ENCODE measurements around the gene CASD1. TPM values are rescaled to one million over a fixed set of nuclear protein-coding genes. Genes with fewer than 3 reads are reported as not detected.

CASD1 gene
- total and polyA plus RNA-seq, 3 experiments from 2014 or later = 15.5 to 19.7 (median 18.9) TPM

GRCh38 chr7:94507962-94508361, 1.6 kb upstream of the CASD1 start:
- Mint-ChIP-seq H3K27ac (peak overlapping the region in 1 of 8 donors; percentile 93), H3K4me1 (peaks cover 32 to 42% (median 35%) of the 10 kb centered on the region in 3 donors), H3K9me3 (no peaks in the 10 kb centered on the region), H3K4me3 (peak overlapping the region in 4 of 7 donors; percentile 31 to 89 (median 80)), H3K36me3 (peaks cover 0 to 3% (median 1%) of the 10 kb centered on the region in 3 donors), H3K27me3 (no peaks in the 10 kb centered on the region)
- Histone ChIP-seq H3K27me3 (ENCODE audit: insufficient read depth, low read length, poor library complexity, severe bottlenecking) (no peaks in the 10 kb centered on the region), H3K4me3 (ENCODE audit: low read length) (no peak overlapping the region), H3K27ac (ENCODE audit: low read depth, low read length) (no peak overlapping the region), H3K4me1 (ENCODE audit: insufficient read depth, low read length) (peaks cover 25% of the 10 kb centered on the region), H3K36me3 (ENCODE audit: insufficient read depth, low read length) (no peaks in the 10 kb centered on the region), H3K9me3 (ENCODE audit: low read length) (no peaks in the 10 kb centered on the region)
- POLR2A ChIA-PET = no interaction called here
- DNase-seq = no peak
- CTCF ChIA-PET = no interaction called here

- DNase-seq = peak; percentile 49 to 80 (median 69)
- Mint-ChIP-seq H3K4me3 (peak overlapping the region in 6 of 7 donors; percentile 79 to 94 (median 88)), H3K27me3 (no peaks in the 10 kb centered on the region), H3K4me1 (peaks cover 45 to 58% (median 53%) of the 10 kb centered on the region in 3 donors), H3K36me3 (peaks cover 0 to 7% (median 1%) of the 10 kb centered on the region in 3 donors), H3K9me3 (no peaks in the 10 kb centered on the region), H3K27ac (peak overlapping the region in 7 of 8 donors; percentile 83 to 96 (median 93))
- ChIA-PET POLR2A (interaction anchor here (0.6 kb wide), 2 partner anchors 147 to 1282 kb away, joined by 3 read pairs; no protein-coding TSS in a partner anchor), CTCF (no interaction called here)
- H3K27ac ChIP-seq (ENCODE audit: low read depth, low read length) = peak overlapping the region; percentile 71
- H3K27me3 ChIP-seq (ENCODE audit: insufficient read depth, low read length, poor library complexity, severe bottlenecking) = no peaks in the 10 kb centered on the region
- no peaks in the 10 kb centered on the region for H3K9me3 ChIP-seq (ENCODE audit: low read length)
- peaks cover 25% of the 10 kb centered on the region for H3K4me1 ChIP-seq (ENCODE audit: insufficient read depth, low read length)
- H3K4me3 ChIP-seq (ENCODE audit: low read length) = peak overlapping the region; percentile 57
- no peaks in the 10 kb centered on the region for H3K36me3 ChIP-seq (ENCODE audit: insufficient read depth, low read length)
Observed at GRCh38 chr7:94509887-94510581, 425 bp downstream of the CASD1 start.

- Mint-ChIP-seq H3K27me3 (no peaks in the 10 kb centered on the region), H3K9me3 (no peaks in the 10 kb centered on the region), H3K4me3 (peak overlapping the region in 6 of 7 donors; percentile 78 to 94 (median 86)), H3K4me1 (peaks cover 50 to 64% (median 59%) of the 10 kb centered on the region in 3 donors), H3K27ac (peak overlapping the region in 7 of 8 donors; percentile 83 to 96 (median 90)), H3K36me3 (peaks cover 0 to 7% (median 3%) of the 10 kb centered on the region in 3 donors)
- peak overlapping the region; percentile 71 for H3K27ac ChIP-seq (ENCODE audit: low read depth, low read length)
- H3K4me3 ChIP-seq (ENCODE audit: low read length) = peak overlapping the region; percentile 57
- no peaks in the 10 kb centered on the region for H3K9me3 ChIP-seq (ENCODE audit: low read length)
- peak; percentile 7 to 61 (median 55) for DNase-seq
- POLR2A ChIA-PET = interaction anchor here (0.6 kb wide), 1 partner anchor 146 kb away, joined by 3 read pairs; no protein-coding TSS in a partner anchor
- H3K4me1 ChIP-seq (ENCODE audit: insufficient read depth, low read length) = peaks cover 25% of the 10 kb centered on the region
- no peaks in the 10 kb centered on the region for H3K36me3 ChIP-seq (ENCODE audit: insufficient read depth, low read length)
- CTCF ChIA-PET = interaction anchor here (1.0 kb wide), 1 partner anchor 146 kb away, joined by 3 read pairs; no protein-coding TSS in a partner anchor
- no peaks in the 10 kb centered on the region for H3K27me3 ChIP-seq (ENCODE audit: insufficient read depth, low read length, poor library complexity, severe bottlenecking)
Observed at GRCh38 chr7:94510582-94511496, 1.2 kb downstream of the CASD1 start.

- no peaks in the 10 kb centered on the region for H3K27me3 Mint-ChIP-seq
- Histone ChIP-seq H3K9me3 (ENCODE audit: low read length) (no peaks in the 10 kb centered on the region), H3K4me1 (ENCODE audit: insufficient read depth, low read length) (peaks cover 25% of the 10 kb centered on the region), H3K27me3 (ENCODE audit: insufficient read depth, low read length, poor library complexity, severe bottlenecking) (no peaks in the 10 kb centered on the region), H3K27ac (ENCODE audit: low read depth, low read length) (no peak overlapping the region), H3K4me3 (ENCODE audit: low read length) (no peak overlapping the region), H3K36me3 (ENCODE audit: insufficient read depth, low read length) (no peaks in the 10 kb centered on the region)
- peaks cover 0 to 8% (median 3%) of the 10 kb centered on the region in 3 donors for H3K36me3 Mint-ChIP-seq
- POLR2A ChIA-PET = no interaction called here
- CTCF ChIA-PET = no interaction called here
- H3K27ac Mint-ChIP-seq = peak overlapping the region in 6 of 8 donors; percentile 9 to 90 (median 55)
- no peaks in the 10 kb centered on the region for H3K9me3 Mint-ChIP-seq
- peak overlapping the region in 5 of 7 donors; percentile 3 to 93 (median 82) for H3K4me3 Mint-ChIP-seq
- no peak for DNase-seq
- H3K4me1 Mint-ChIP-seq = peaks cover 55 to 73% (median 67%) of the 10 kb centered on the region in 3 donors
Observed at GRCh38 chr7:94511718-94512117, 2.1 kb downstream of the CASD1 start.

- H3K36me3 Mint-ChIP-seq = peaks cover 0 to 16% (median 6%) of the 10 kb centered on the region in 3 donors
- H3K27me3 Mint-ChIP-seq = no peaks in the 10 kb centered on the region
- no peaks in the 10 kb centered on the region for H3K27me3 ChIP-seq (ENCODE audit: insufficient read depth, low read length, poor library complexity, severe bottlenecking)
- H3K4me3 ChIP-seq (ENCODE audit: low read length) = no peak overlapping the region
- H3K27ac ChIP-seq (ENCODE audit: low read depth, low read length) = no peak overlapping the region
- peak overlapping the region in 5 of 7 donors; percentile 19 to 93 (median 82) for H3K4me3 Mint-ChIP-seq
- H3K9me3 ChIP-seq (ENCODE audit: low read length) = no peaks in the 10 kb centered on the region
- POLR2A ChIA-PET = no interaction called here
- H3K4me1 Mint-ChIP-seq = peaks cover 61 to 81% (median 75%) of the 10 kb centered on the region in 3 donors
- peak overlapping the region in 4 of 8 donors; percentile 4 to 90 (median 45) for H3K27ac Mint-ChIP-seq
- CTCF ChIA-PET = no interaction called here
- no peaks in the 10 kb centered on the region for H3K9me3 Mint-ChIP-seq
- no peak for DNase-seq
- peaks cover 25% of the 10 kb centered on the region for H3K4me1 ChIP-seq (ENCODE audit: insufficient read depth, low read length)
- H3K36me3 ChIP-seq (ENCODE audit: insufficient read depth, low read length) = no peaks in the 10 kb centered on the region
Observed at GRCh38 chr7:94512735-94513564, 3.3 kb downstream of the CASD1 start.

GRCh38 chr7:94513565-94513860, 3.9 kb downstream of the CASD1 start:
- H3K27ac Mint-ChIP-seq = peak overlapping the region in 1 of 8 donors; percentile 4
- Histone ChIP-seq H3K9me3 (ENCODE audit: low read length) (no peaks in the 10 kb centered on the region), H3K36me3 (ENCODE audit: insufficient read depth, low read length) (no peaks in the 10 kb centered on the region), H3K4me3 (ENCODE audit: low read length) (no peak overlapping the region), H3K27me3 (ENCODE audit: insufficient read depth, low read length, poor library complexity, severe bottlenecking) (no peaks in the 10 kb centered on the region), H3K4me1 (ENCODE audit: insufficient read depth, low read length) (peaks cover 25% of the 10 kb centered on the region), H3K27ac (ENCODE audit: low read depth, low read length) (no peak overlapping the region)
- DNase-seq = no peak
- peaks cover 0 to 20% (median 8%) of the 10 kb centered on the region in 3 donors for H3K36me3 Mint-ChIP-seq
- peak overlapping the region in 4 of 7 donors; percentile 16 to 86 (median 40) for H3K4me3 Mint-ChIP-seq
- H3K27me3 Mint-ChIP-seq = no peaks in the 10 kb centered on the region
- POLR2A ChIA-PET = no interaction called here
- H3K9me3 Mint-ChIP-seq = no peaks in the 10 kb centered on the region
- peaks cover 60 to 76% (median 73%) of the 10 kb centered on the region in 3 donors for H3K4me1 Mint-ChIP-seq
- CTCF ChIA-PET = no interaction called here

GRCh38 chr7:94514140-94514889, 4.7 kb downstream of the CASD1 start:
- Mint-ChIP-seq H3K36me3 (peaks cover 0 to 23% (median 8%) of the 10 kb centered on the region in 3 donors), H3K4me1 (peaks cover 55 to 68% (median 67%) of the 10 kb centered on the region in 3 donors), H3K4me3 (peak overlapping the region in 4 of 7 donors; percentile 12 to 56 (median 41)), H3K27me3 (no peaks in the 10 kb centered on the region), H3K9me3 (no peaks in the 10 kb centered on the region), H3K27ac (peak overlapping the region in 5 of 8 donors; percentile 10 to 75 (median 31))
- H3K4me1 ChIP-seq (ENCODE audit: insufficient read depth, low read length) = peaks cover 19% of the 10 kb centered on the region
- no peak overlapping the region for H3K4me3 ChIP-seq (ENCODE audit: low read length)
- ChIA-PET POLR2A (no interaction called here), CTCF (no interaction called here)
- no peaks in the 10 kb centered on the region for H3K27me3 ChIP-seq (ENCODE audit: insufficient read depth, low read length, poor library complexity, severe bottlenecking)
- no peak for DNase-seq
- no peak overlapping the region for H3K27ac ChIP-seq (ENCODE audit: low read depth, low read length)
- H3K9me3 ChIP-seq (ENCODE audit: low read length) = no peaks in the 10 kb centered on the region
- H3K36me3 ChIP-seq (ENCODE audit: insufficient read depth, low read length) = no peaks in the 10 kb centered on the region
